MCF 10A (cell line): Measurements from ENCODE around the gene NFYC. TPM values are rescaled to one million over a fixed set of nuclear protein-coding genes. Genes with fewer than 3 reads are reported as not detected.

Experiments
- BruUV-seq: library from RNA; stranded (reverse); fragments of 400-500 nt; replicated peaks from 2 replicates; lab custom pipeline; 2021; lab: Mats Ljungman, UMichigan
- CTCF ChIA-PET: fragments of 300-600 bp; sonication (Branson Sonifier 250); formaldehyde crosslinking; extraction: SDS; loops from one replicate; lab custom pipeline; 2021; ENCODE audit warnings: antibody characterized with exemption, inconsistent platforms; lab: Yijun Ruan, JAX
- POLR2A ChIA-PET: fragments of 300-600, 350-650 bp; sonication (Branson Sonifier 250); formaldehyde crosslinking; extraction: SDS; loops from one replicate; lab custom pipeline; 2020; ENCODE audit warnings: antibody characterized with exemption, inconsistent platforms; lab: Yijun Ruan, JAX
- DNase-seq: peaks from one replicate; pipeline ENCODE4 v3.0.0-alpha.2; 2018; ENCODE audit not compliant: unreplicated experiment
- H3K27ac Mint-ChIP-seq: one replicate; pipeline ENCODE4 v1.8.0; 2022; ENCODE audit warnings: mild to moderate bottlenecking, low read depth, mixed read lengths; ENCODE audit not compliant: unreplicated experiment
- H3K27me3 Mint-ChIP-seq: one replicate; pipeline ENCODE4 v1.8.0; 2022; ENCODE audit warnings: mixed read lengths; ENCODE audit not compliant: insufficient read depth, unreplicated experiment
- H3K36me3 Mint-ChIP-seq: one replicate; pipeline ENCODE4 v1.8.0; 2022; ENCODE audit warnings: mild to moderate bottlenecking, moderate library complexity, mixed read lengths; ENCODE audit not compliant: insufficient read depth, unreplicated experiment
- H3K4me1 Mint-ChIP-seq: one replicate; pipeline ENCODE4 v1.8.0; 2022; ENCODE audit warnings: mixed read lengths; ENCODE audit not compliant: insufficient read depth, unreplicated experiment
- H3K4me3 Mint-ChIP-seq: one replicate; pipeline ENCODE4 v1.8.0; 2022; ENCODE audit warnings: mild to moderate bottlenecking, moderate library complexity, mixed read lengths; ENCODE audit not compliant: unreplicated experiment
- H3K9me3 Mint-ChIP-seq: one replicate; pipeline ENCODE4 v1.8.0; 2022; ENCODE audit warnings: mixed read lengths; ENCODE audit not compliant: unreplicated experiment
- intact Hi-C: fragments of 100-400 bp; cut with micrococcal nuclease; formaldehyde crosslinking; loops from 2 replicates; pipeline ENCODE4 v1.14.1; 2022
- total RNA-seq: library from RNA; stranded (reverse); gene quantifications from 2 replicates; pipeline ENCODE4 v1.2.3, GENCODE V29; 2022
- TF ChIP-seq, protein P1 (sequence below): fragments of 200-600 bp; IDR thresholded peaks from one replicate; pipeline ENCODE4 v1.8.0; 2022; ENCODE audit warnings: antibody characterized with exemption, mild to moderate bottlenecking; ENCODE audit not compliant: unreplicated experiment

Gene NFYC
- total RNA-seq, 1 experiment from 2014 or later, result 69.6 TPM

DNA sequence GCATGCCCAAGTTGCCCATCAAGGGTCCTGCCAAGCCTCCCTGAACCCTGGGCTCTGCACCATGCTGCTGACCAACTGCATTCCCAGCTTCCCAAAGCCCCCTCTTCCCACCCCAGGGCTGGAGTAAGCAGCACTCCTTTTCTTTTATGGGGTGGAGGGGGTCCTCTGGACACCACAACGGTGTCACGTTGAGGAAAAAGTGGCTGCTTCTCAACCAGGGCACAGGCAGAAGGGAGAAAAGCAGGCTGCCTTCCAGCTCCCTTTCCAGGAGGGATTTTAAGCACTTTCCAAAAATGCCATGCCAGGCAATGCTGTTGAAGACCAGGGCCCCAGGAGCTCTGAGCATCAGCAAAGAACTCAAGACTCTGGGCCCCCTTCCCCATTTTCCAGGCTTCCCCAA is 26.7 kb upstream of the NFYC start:
- no TSS peak for BruUV-seq
- CTCF ChIA-PET, result interaction anchor here (0.6 to 0.8 kb wide), 3 partner anchors 102 to 132 kb away, joined by 3 to 4 read pairs (median 3); no protein-coding TSS in a partner anchor

GRCh38 chr1:40665335-40666171 is 26.0 kb upstream of the NFYC start, which contains the start of gene RIMS3:
RIMS3 (minus strand) TSS chr1:40665682; CDS start chr1:40641925, 23,757 bp downstream.
- no TSS peak for BruUV-seq
- H3K9me3 Mint-ChIP-seq, result no peaks in the 10 kb centered on the region
- no peak within 1 kb of the TSS for H3K27ac Mint-ChIP-seq
- no peaks in the 10 kb centered on the region for H3K36me3 Mint-ChIP-seq
- peak; percentile 67 for DNase-seq
- H3K4me1 Mint-ChIP-seq, result peaks cover 18% of the 10 kb centered on the region
- POLR2A ChIA-PET, result interaction anchor here (0.9 to 1.6 kb wide), 2 partner anchors 26 to 46 kb away, joined by 3 to 8 read pairs; partner anchors contain the start of gene NFYC
- CTCF ChIA-PET, result interaction anchor here (0.6 to 0.8 kb wide), 3 partner anchors 102 to 534 kb away, joined by 3 to 4 read pairs (median 3); no protein-coding TSS in a partner anchor
- peak within 1 kb of the TSS; percentile 66 for H3K4me3 Mint-ChIP-seq
- intact Hi-C loops, result loop anchor here (5.0 to 10.0 kb wide), 2 partner anchors 133 to 521 kb away; partner anchors contain the start of gene ZNF684
- TF ChIP-seq, protein P1, sequence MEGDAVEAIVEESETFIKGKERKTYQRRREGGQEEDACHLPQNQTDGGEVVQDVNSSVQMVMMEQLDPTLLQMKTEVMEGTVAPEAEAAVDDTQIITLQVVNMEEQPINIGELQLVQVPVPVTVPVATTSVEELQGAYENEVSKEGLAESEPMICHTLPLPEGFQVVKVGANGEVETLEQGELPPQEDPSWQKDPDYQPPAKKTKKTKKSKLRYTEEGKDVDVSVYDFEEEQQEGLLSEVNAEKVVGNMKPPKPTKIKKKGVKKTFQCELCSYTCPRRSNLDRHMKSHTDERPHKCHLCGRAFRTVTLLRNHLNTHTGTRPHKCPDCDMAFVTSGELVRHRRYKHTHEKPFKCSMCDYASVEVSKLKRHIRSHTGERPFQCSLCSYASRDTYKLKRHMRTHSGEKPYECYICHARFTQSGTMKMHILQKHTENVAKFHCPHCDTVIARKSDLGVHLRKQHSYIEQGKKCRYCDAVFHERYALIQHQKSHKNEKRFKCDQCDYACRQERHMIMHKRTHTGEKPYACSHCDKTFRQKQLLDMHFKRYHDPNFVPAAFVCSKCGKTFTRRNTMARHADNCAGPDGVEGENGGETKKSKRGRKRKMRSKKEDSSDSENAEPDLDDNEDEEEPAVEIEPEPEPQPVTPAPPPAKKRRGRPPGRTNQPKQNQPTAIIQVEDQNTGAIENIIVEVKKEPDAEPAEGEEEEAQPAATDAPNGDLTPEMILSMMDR, result no peak
- no peaks in the 10 kb centered on the region for H3K27me3 Mint-ChIP-seq

More for the DNA sequence above, 26.7 kb upstream of the NFYC start:
- intact Hi-C loops, result loop anchor here (5.0 to 10.0 kb wide), 2 partner anchors 132 to 520 kb away; partner anchors contain the start of gene ZNF684
- no peak for DNase-seq
- TF ChIP-seq, protein P1, result no peak
- Mint-ChIP-seq H3K9me3 (no peaks in the 10 kb centered on the region), H3K36me3 (no peaks in the 10 kb centered on the region), H3K27me3 (no peaks in the 10 kb centered on the region), H3K27ac (no peak overlapping the region), H3K4me3 (peak overlapping the region; percentile 57), H3K4me1 (peaks cover 18% of the 10 kb centered on the region)
- POLR2A ChIA-PET, result interaction anchor here (0.9 to 2.6 kb wide), 2 partner anchors 26 to 46 kb away, joined by 3 to 12 read pairs; partner anchors contain the start of gene NFYC

DNA sequence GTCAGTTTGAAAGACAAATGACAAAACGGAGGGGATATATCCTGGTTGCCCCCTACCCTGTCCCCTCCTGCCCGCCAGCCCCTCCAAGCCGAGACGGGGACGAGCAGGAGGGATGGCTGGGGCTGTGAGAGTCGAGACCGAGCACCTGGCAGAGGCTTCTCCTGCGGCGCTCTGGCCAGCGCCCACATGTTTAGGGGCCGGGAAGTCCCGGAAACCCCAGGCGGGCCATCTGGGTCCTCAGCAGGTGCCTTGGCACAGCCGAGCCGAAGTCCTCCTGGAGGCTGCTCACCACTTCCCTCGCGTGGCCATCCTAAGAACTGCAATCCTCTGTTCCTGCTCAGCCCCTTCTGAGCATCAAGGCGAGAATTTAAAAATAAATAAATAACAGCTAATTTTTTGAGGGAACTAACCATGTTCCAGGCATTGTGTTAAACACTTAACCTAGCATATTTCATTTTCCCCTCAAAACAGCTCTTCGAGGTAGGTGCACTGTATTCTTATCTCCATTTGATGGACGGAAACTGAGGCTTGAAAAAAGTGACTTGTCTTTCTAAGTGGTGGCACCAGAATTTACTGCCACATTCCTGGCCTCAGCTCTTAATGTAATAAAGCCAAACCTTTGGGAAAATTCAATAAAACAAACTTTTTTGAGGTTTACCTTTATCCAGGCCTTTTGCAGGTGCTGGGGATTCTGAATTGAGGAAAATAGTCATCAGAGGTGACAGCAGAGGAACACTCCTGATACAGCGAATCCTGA is 22.6 kb upstream of the NFYC start:
- Mint-ChIP-seq H3K27ac (no peak overlapping the region), H3K27me3 (no peaks in the 10 kb centered on the region), H3K36me3 (no peaks in the 10 kb centered on the region), H3K9me3 (no peaks in the 10 kb centered on the region), H3K4me3 (no peak overlapping the region), H3K4me1 (no peaks in the 10 kb centered on the region)
- TF ChIP-seq, protein P1, result peak; percentile 87
- intact Hi-C loops, result loop anchor here (1.0 to 10.0 kb wide), 4 partner anchors 44 to 524 kb away; partner anchors contain the start of gene ZNF684
- CTCF ChIA-PET, result interaction anchor here (0.6 to 3.1 kb wide), 29 partner anchors 9 to 525 kb away, joined by 3 to 26 read pairs (median 4); partner anchors contain the start of gene NFYC
- BruUV-seq, result no TSS peak
- peak; percentile 75 for DNase-seq
- POLR2A ChIA-PET, result interaction anchor here (0.6 to 1.8 kb wide), 3 partner anchors 23 to 137 kb away, joined by 3 to 6 read pairs (median 4); partner anchors contain the start of gene NFYC
